DMS79 (cell line): ENCODE data around the gene RPAP3.
A peak's percentile ranks its signal among the peaks of the same experiment; 100 is the strongest.
"Not testable (repeated sequence)": the region's sequence is repeated elsewhere in the genome, so short reads cannot be mapped to it uniquely, and the experiment has no call there.

Source experiments
- DNase-seq: peaks from one replicate; lab custom pipeline; 2025; lab: John Stamatoyannopoulos, UW

Gene RPAP3

GRCh38 chr12:47672068-47672467 is 33.8 kb downstream of the RPAP3 start:
- DNase-seq: no peak

- DNase-seq: not testable (repeated sequence)
Observed at GRCh38 chr12:47667935-47668334, 37.9 kb downstream of the RPAP3 start.

- no peak for DNase-seq
Observed at GRCh38 chr12:47652521-47653234, 53.2 kb downstream of the RPAP3 start.

GRCh38 chr12:47651368-47652254 is 54.2 kb downstream of the RPAP3 start:
- DNase-seq: peak; percentile 1

- no peak for DNase-seq
Observed at GRCh38 chr12:47650469-47650868, 55.4 kb downstream of the RPAP3 start.

GRCh38 chr12:47649381-47649780 is 56.4 kb downstream of the RPAP3 start:
- no peak for DNase-seq

GRCh38 chr12:47648056-47648579 is 57.7 kb downstream of the RPAP3 start:
- DNase-seq: no peak

GRCh38 chr12:47642310-47642709 is 63.5 kb downstream of the RPAP3 start:
- not testable (repeated sequence) for DNase-seq

GRCh38 chr12:47636908-47637780 is 68.7 kb downstream of the RPAP3 start:
- DNase-seq: no peak

- not testable (repeated sequence) for DNase-seq
Observed at GRCh38 chr12:47635770-47636169, 70.1 kb downstream of the RPAP3 start.

- DNase-seq: no peak
Observed at GRCh38 chr12:47634127-47634526, 71.7 kb downstream of the RPAP3 start.

- no peak for DNase-seq
Observed at GRCh38 chr12:47621960-47622359, 83.9 kb downstream of the RPAP3 start.

- no peak for DNase-seq
Observed at GRCh38 chr12:47617476-47617875, 88.4 kb downstream of the RPAP3 start.

- DNase-seq: no peak
Observed at GRCh38 chr12:47616440-47616839, 89.4 kb downstream of the RPAP3 start.

- DNase-seq: no peak
Observed at GRCh38 chr12:47615711-47616110, 90.1 kb downstream of the RPAP3 start.

- DNase-seq: no peak
Observed at GRCh38 chr12:47614521-47614920, 91.3 kb downstream of the RPAP3 start.

GRCh38 chr12:47612953-47613352 is 92.9 kb downstream of the RPAP3 start:
- no peak for DNase-seq

- DNase-seq: no peak
Observed at GRCh38 chr12:47611906-47612305, 93.9 kb downstream of the RPAP3 start.
